GM12878 (cell line): Measurements from ENCODE around the gene MT1H. TPM values are rescaled to one million over a fixed set of nuclear protein-coding genes. Genes with fewer than 3 reads are reported as not detected.

Experiments
- CBX3 ChIP-seq: fragments of 200-600 bp; sonication (generic); IDR thresholded peaks from 2 replicates; pipeline ENCODE4 v1.6.1; 2016; ENCODE audit warnings: low read depth, borderline replicate concordance
- CREB1 ChIP-seq: IDR thresholded peaks from 2 replicates; pipeline ENCODE4 v1.6.1; 2012; ENCODE audit warnings: low read depth, mild to moderate bottlenecking, inconsistent platforms
- EGR1 ChIP-seq, 2 experiments: IDR thresholded peaks; 1 replicate in 1 of 2; 2 replicates in 1 of 2; pipeline ENCODE4 v1.6.1; 2011 to 2012; ENCODE audit warnings: low read depth in 2 of 2, low read length in 2 of 2, borderline replicate concordance in 1 of 2, mild to moderate bottlenecking in 1 of 2, moderate library complexity in 1 of 2
- EP300 ChIP-seq, 2 experiments: fragments of 150-350 bp in 1 of 2; IDR thresholded peaks; 2 replicates each; pipeline ENCODE4 v1.6.1; 2011 to 2012; ENCODE audit warnings: low read depth in 2 of 2, low read length in 2 of 2, borderline replicate concordance in 1 of 2, improper control_type of control experiment in 1 of 2, inconsistent platforms in 1 of 2; ENCODE audit not compliant: control insufficient read depth in 1 of 2
- IKZF1 ChIP-seq: fragments of 450-650 bp; conservative IDR thresholded peaks from 2 replicates; pipeline ENCODE4 v1.6.1; 2017; ENCODE audit warnings: antibody characterized with exemption, mild to moderate bottlenecking
- JUND ChIP-seq: IDR thresholded peaks from 2 replicates; pipeline ENCODE4 v1.6.1; 2012; ENCODE audit warnings: low read depth, mild to moderate bottlenecking, low read length, improper control_type of control experiment, moderate library complexity
- MAX ChIP-seq: IDR thresholded peaks from 2 replicates; pipeline ENCODE4 v1.6.1; 2012; ENCODE audit warnings: low read depth, low read length, improper control_type of control experiment
- NR2C1 ChIP-seq: fragments of 450-650 bp; IDR thresholded peaks from 2 replicates; pipeline ENCODE4 v1.6.1; 2017; ENCODE audit warnings: antibody characterized with exemption, mild to moderate bottlenecking, moderate library complexity
- PBX3 ChIP-seq: IDR thresholded peaks from 2 replicates; pipeline ENCODE4 v1.6.1; 2011; ENCODE audit warnings: mild to moderate bottlenecking, low read depth, low read length, moderate library complexity; ENCODE audit not compliant: insufficient replicate concordance
- POLR2AphosphoS5 ChIP-seq: IDR thresholded peaks from 2 replicates; pipeline ENCODE4 v1.6.1; 2011; ENCODE audit warnings: mild to moderate bottlenecking, low read length, inconsistent platforms
- POU2F2 ChIP-seq: IDR thresholded peaks from 3 replicates; pipeline ENCODE4 v1.6.1; 2011; ENCODE audit warnings: low read depth, mild to moderate bottlenecking, low read length, borderline replicate concordance
- STAT3 ChIP-seq: IDR thresholded peaks from 2 replicates; pipeline ENCODE4 v1.6.1; 2011; ENCODE audit warnings: low read depth, low read length, improper control_type of control experiment
- SUPT20H ChIP-seq: IDR thresholded peaks from 2 replicates; pipeline ENCODE4 v1.6.1; 2011; ENCODE audit warnings: low read depth, mild to moderate bottlenecking, low read length, moderate library complexity, borderline replicate concordance; ENCODE audit not compliant: control insufficient read depth
- SUZ12 ChIP-seq: fragments of 200-600 bp; sonication (generic); IDR thresholded peaks from one replicate; pipeline ENCODE4 v1.6.1; 2018; ENCODE audit warnings: antibody characterized with exemption, mild to moderate bottlenecking; ENCODE audit not compliant: unreplicated experiment
- TCF3 ChIP-seq: IDR thresholded peaks from 2 replicates; pipeline ENCODE4 v1.6.1; 2012; ENCODE audit warnings: low read depth, mild to moderate bottlenecking, low read length, borderline replicate concordance; ENCODE audit not compliant: insufficient read depth
- USF1 ChIP-seq: IDR thresholded peaks from 2 replicates; pipeline ENCODE4 v1.6.1; 2011; ENCODE audit warnings: borderline replicate concordance, low read depth, mild to moderate bottlenecking, moderate library complexity, mixed read lengths, low read length; ENCODE audit not compliant: insufficient read depth; ENCODE audit errors: extremely low read length
- ZBTB4 ChIP-seq: fragments of 450-650 bp; formaldehyde crosslinking; IDR thresholded peaks from 2 replicates; pipeline ENCODE4 v1.4.0; 2022; ENCODE audit warnings: mild to moderate bottlenecking, moderate library complexity
- ZNF687 ChIP-seq: fragments of 450-650 bp; IDR thresholded peaks from 2 replicates; pipeline ENCODE4 v1.6.1; 2017; ENCODE audit warnings: mild to moderate bottlenecking, moderate library complexity
- polyA plus RNA-seq, 11 experiments: library from polyadenylated mRNA; depleted of rRNA in 4 of 11; unstranded in 6 of 11; stranded (reverse) in 5 of 11; fragments of >200 nt; fragmentation: Nextera tagmentation in 4 of 11; fragmentation: Illumina TruSeq in 1 of 11; extraction: Ambion mirVana in 4 of 11; extraction: Trizol in 1 of 11; gene quantifications; 1 replicate in 1 of 11; 2 replicates in 10 of 11; pipeline versions ENCODE4 v1.2.1 to v1.2.3, GENCODE V29; 2011 to 2016; ENCODE audit warnings: inconsistent platforms in 2 of 11, missing spikeins in 2 of 11, low read depth in 1 of 11
- total RNA-seq, 4 experiments: library from RNA; depleted of rRNA in 3 of 4; stranded (reverse); fragments of >200 nt in 3 of 4; fragmentation: Illumina TruSeq in 1 of 4; extraction: Trizol in 1 of 4; gene quantifications; 2 replicates each; pipeline versions ENCODE4 v1.2.1 to v1.2.3, GENCODE V29; 2013 to 2021

The MT1H gene
- total and polyA plus RNA-seq, 10 of the 15 experiments (the other 5 are each of a cell fraction or from before 2014, with no cell fraction given), result 0.40 to 6.0 (median 1.1) TPM; not detected in 2

- TF ChIP-seq EP300 (IDR thresholded peaks at IDR 0.05; ENCODE audit: borderline replicate concordance in 1 of 2, control insufficient read depth in 1 of 2, low read depth in 2 of 2, low read length in 2 of 2) (no peak), POLR2AphosphoS5 (peak; percentile 87), USF1 (no peak), IKZF1 (peak; percentile 58; the same call in 1 of the 2 replicates), MAX (no peak), ZBTB4 (CRISPR knock-in tag) (no peak), CBX3 (no peak), PBX3 (no peak), NR2C1 (no peak), SUZ12 (no peak), EGR1 (IDR thresholded peaks at IDR 0.05; ENCODE audit: borderline replicate concordance in 1 of 2, low read depth in 2 of 2, low read length in 2 of 2) (no peak), JUND (no peak), CREB1 (no peak), STAT3 (no peak), ZNF687 (0 out of 2 replicates have a peak, but pooled peaks have one; percentile 21), POU2F2 (peak; percentile 22; the same call in 1 of the 3 replicates), SUPT20H (no peak), TCF3 (no peak)
Measured at GRCh38 chr16:56625140-56625942, 44.3 kb upstream of the MT1H start, which contains the start of gene MT1E (continued).
